Subcutaneous abdominal adipose tissue (tissue), 5 donors: Measurements from ENCODE around the gene STRADA.

Experiments used
- H3K27ac ChIP-seq: one replicate; pipeline ENCODE4 v1.7.0; 2013; ENCODE audit warnings: low read depth, mild to moderate bottlenecking, inconsistent platforms, low read length, moderate library complexity
- H3K27me3 ChIP-seq, 5 donors: one replicate each; pipeline ENCODE4 v1.7.0; 2013; ENCODE audit warnings: low read length in 5 of 5, inconsistent platforms in 1 of 5; ENCODE audit not compliant: control insufficient read depth in 5 of 5, insufficient read depth in 4 of 5
- H3K36me3 ChIP-seq, 5 donors: one replicate each; pipeline ENCODE4 v1.7.0; 2013; ENCODE audit warnings: low read length in 5 of 5; ENCODE audit not compliant: control insufficient read depth in 5 of 5, insufficient read depth in 5 of 5
- H3K4me1 ChIP-seq, 5 donors: one replicate each; pipeline ENCODE4 v1.7.0; 2013; ENCODE audit warnings: low read length in 5 of 5, mild to moderate bottlenecking in 3 of 5, moderate library complexity in 1 of 5; ENCODE audit not compliant: control insufficient read depth in 5 of 5, insufficient read depth in 5 of 5
- H3K4me3 ChIP-seq, 5 donors: one replicate each; pipeline ENCODE4 v1.7.0; 2013; ENCODE audit warnings: low read length in 5 of 5, low read depth in 1 of 5
- H3K9ac ChIP-seq, 5 donors: one replicate each; pipeline ENCODE4 v1.7.0; 2013; ENCODE audit warnings: low read length in 5 of 5, mild to moderate bottlenecking in 4 of 5, moderate library complexity in 3 of 5
- H3K9me3 ChIP-seq, 5 donors: one replicate each; pipeline ENCODE4 v1.7.0; 2013; ENCODE audit warnings: low read length in 5 of 5; ENCODE audit not compliant: control insufficient read depth in 5 of 5
- donor health status: healthy.
- donor health status: healthy.
- donor health status: healthy.
- donor health status: healthy.
- donor health status: healthy.

STRADA gene

DNA sequence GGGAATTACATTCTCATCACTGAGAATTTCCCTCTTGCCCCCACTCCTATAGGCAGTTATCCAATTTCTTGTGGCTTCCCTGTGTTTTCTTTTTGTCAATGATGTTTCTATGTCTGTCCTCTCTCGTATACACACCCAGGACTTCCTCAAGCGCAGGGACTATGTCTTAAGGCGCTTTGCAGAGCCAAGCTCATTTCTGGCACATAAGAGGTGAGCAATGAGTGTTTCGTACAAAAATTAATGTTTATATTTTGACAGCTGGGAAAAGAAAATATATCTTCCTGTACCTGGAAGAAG lies 33.3 kb upstream of the STRADA start:
- Histone ChIP-seq H3K4me3 (peak overlapping the region; percentile 74 to 96 (median 87)), H3K27me3 (peaks cover 0 to 6% (median 0%) of the 10 kb centered on the region in 5 donors), H3K4me1 (peaks cover 20 to 49% (median 45%) of the 10 kb centered on the region in 5 donors), H3K36me3 (peaks cover 4 to 14% (median 8%) of the 10 kb centered on the region in 5 donors), H3K27ac (peak overlapping the region; percentile 98), H3K9me3 (no peaks in the 10 kb centered on the region), H3K9ac (peak overlapping the region; percentile 91 to 97 (median 95))

GRCh38 chr17:63774141-63774968 lies 32.8 kb upstream of the STRADA start, which contains the start of gene DDX42:
DDX42 (plus strand) TSS chr17:63774170; CDS start chr17:63787050, 12,880 bp downstream.
- H3K4me3 ChIP-seq, result peak within 1 kb of the TSS; percentile 79 to 96 (median 89)
- H3K4me1 ChIP-seq, result peaks cover 20 to 49% (median 48%) of the 10 kb centered on the region in 5 donors
- peak within 1 kb of the TSS; percentile 98 for H3K27ac ChIP-seq
- peaks cover 4 to 11% (median 8%) of the 10 kb centered on the region in 5 donors for H3K36me3 ChIP-seq
- H3K9ac ChIP-seq, result peak within 1 kb of the TSS; percentile 93 to 97 (median 97)
- H3K27me3 ChIP-seq, result peaks cover 0 to 6% (median 0%) of the 10 kb centered on the region in 5 donors
- no peaks in the 10 kb centered on the region for H3K9me3 ChIP-seq

GRCh38 chr17:63773272-63774140 lies 31.9 kb upstream of the STRADA start, which contains the start of gene CCDC47:
CCDC47 (minus strand) TSS chr17:63773597; CDS start chr17:63766175, 7,422 bp downstream.
- Histone ChIP-seq H3K4me3 (peak within 1 kb of the TSS; percentile 79 to 96 (median 89)), H3K27ac (peak within 1 kb of the TSS; percentile 98), H3K4me1 (peaks cover 20 to 49% (median 48%) of the 10 kb centered on the region in 5 donors), H3K9ac (peak within 1 kb of the TSS; percentile 93 to 97 (median 97)), H3K9me3 (no peaks in the 10 kb centered on the region), H3K27me3 (peaks cover 0 to 6% (median 0%) of the 10 kb centered on the region in 5 donors), H3K36me3 (peaks cover 4 to 9% (median 5%) of the 10 kb centered on the region in 5 donors)

DNA sequence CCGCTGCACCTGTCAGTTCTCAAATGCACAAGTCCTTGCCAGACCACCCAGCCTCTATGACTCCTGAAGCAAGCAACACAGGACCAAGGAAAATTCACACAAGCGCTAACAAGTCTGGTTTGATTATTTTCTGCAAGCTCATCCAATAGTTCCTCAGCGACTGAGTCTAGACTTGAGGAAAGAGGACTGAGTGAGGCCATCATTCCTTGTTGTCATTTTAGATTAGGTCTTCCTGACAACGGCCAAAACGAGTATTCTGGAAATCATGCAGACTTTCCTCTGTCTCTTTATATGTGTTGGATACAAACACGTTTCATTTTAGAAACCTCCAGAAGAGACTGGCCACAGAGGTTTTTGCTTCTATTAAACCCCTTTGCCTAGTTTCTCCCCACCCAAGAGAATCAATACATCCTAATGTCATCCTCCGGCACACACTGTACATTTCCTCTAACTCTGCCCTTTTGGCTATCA lies 31.2 kb upstream of the STRADA start:
- Histone ChIP-seq H3K9ac (peak overlapping the region; percentile 90 to 97 (median 96)), H3K9me3 (no peaks in the 10 kb centered on the region), H3K27me3 (peaks cover 0 to 6% (median 0%) of the 10 kb centered on the region in 5 donors), H3K27ac (peak overlapping the region; percentile 98), H3K4me3 (peak overlapping the region; percentile 79 to 89 (median 88)), H3K4me1 (peaks cover 19 to 48% (median 44%) of the 10 kb centered on the region in 5 donors), H3K36me3 (peaks cover 0 to 7% (median 2%) of the 10 kb centered on the region in 5 donors)

DNA sequence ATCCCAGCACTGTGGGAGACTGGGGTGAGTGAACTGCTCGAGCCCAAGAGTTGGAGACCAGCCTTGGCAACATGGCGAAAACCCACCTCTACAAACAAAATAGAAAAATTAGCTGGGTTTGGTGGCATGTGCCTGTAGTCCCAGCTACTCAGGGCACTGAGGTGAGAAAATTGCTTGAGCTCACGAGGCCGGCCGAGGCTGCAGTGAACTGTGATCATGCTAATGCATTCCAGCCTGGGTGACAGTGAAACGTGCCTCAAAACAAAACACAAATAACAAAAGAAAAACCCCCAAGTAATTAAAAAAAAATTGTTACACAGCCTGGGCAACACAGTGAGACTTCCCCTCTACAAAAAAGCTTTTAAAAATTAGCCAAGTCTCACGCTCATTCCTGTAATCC lies 26.8 kb upstream of the STRADA start:
- Histone ChIP-seq H3K4me3 (no peak overlapping the region), H3K4me1 (peaks cover 8 to 28% (median 19%) of the 10 kb centered on the region in 5 donors), H3K36me3 (peaks cover 11 to 18% (median 17%) of the 10 kb centered on the region in 5 donors), H3K9ac (no peak overlapping the region), H3K9me3 (no peaks in the 10 kb centered on the region), H3K27ac (no peak overlapping the region), H3K27me3 (peaks cover 0 to 5% (median 0%) of the 10 kb centered on the region in 5 donors)

DNA sequence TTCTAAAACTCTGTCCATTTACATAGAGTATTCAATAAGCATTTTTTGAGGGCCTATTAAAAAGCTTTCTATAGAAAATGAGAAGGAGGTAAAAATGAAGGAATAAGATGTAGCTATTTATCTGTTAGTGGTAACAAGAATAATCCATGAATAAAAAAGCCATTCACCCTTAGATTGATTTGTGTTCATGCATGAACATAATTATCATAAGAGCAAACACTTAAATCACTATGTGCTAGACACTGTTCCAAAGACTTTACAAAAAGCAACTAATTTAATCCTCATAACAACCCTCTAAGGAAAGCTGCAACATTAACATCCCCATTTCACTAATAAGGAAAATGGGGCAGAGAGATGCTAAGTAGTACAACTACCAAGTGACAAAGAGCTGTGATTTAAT lies 25.2 kb upstream of the STRADA start:
- Histone ChIP-seq H3K4me3 (no peak overlapping the region), H3K9me3 (no peaks in the 10 kb centered on the region), H3K27ac (no peak overlapping the region), H3K4me1 (peaks cover 0 to 16% (median 7%) of the 10 kb centered on the region in 5 donors), H3K36me3 (peaks cover 25 to 32% (median 29%) of the 10 kb centered on the region in 5 donors), H3K9ac (no peak overlapping the region), H3K27me3 (no peaks in the 10 kb centered on the region)

GRCh38 chr17:63764716-63765115 lies 23.1 kb upstream of the STRADA start:
- Histone ChIP-seq H3K4me1 (peaks cover 0 to 1% (median 0%) of the 10 kb centered on the region in 5 donors), H3K9ac (no peak overlapping the region), H3K36me3 (peaks cover 31 to 46% (median 40%) of the 10 kb centered on the region in 5 donors), H3K4me3 (no peak overlapping the region), H3K27me3 (no peaks in the 10 kb centered on the region), H3K9me3 (no peaks in the 10 kb centered on the region), H3K27ac (no peak overlapping the region)

DNA sequence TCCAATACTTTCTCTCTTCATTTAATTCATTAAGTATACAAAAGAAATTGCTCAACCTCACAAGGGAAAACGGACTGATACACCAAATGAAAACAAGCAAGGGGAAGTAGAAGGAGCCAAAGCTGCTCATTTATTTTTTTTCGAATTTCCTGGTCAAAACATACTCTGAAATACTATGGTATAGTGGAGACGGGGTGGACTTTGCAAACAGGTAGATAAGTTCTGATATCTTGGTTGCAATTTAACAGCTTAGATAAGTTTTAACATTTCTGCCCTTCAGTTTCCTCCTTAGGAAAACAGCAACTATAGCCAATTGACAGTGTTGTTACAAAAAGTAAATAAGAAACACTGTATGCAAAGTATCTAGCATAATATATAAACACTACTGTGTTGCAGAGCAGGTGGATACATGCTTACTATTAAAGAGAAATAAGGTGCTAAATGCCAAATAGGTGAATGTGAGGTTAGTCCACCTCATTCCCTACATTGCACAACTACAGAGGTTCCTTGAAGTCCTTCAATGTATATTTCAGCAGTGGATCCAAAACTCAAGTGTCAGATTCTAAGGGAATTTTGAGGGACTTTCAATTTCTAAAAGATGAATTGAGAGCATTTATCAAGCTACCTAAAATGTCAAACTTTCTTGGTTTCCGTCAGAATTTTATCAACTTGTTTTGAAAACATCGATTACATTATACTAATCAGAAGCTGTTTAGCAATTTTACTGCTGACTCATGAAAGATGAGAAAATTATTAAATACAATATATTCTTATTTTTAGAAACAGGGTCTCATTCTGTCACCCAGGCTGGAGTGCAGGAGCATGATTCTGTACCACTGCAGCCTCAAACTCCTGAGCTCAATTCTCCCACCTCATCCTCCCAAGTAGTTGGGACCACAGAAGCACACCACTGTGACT lies 20.8 kb upstream of the STRADA start:
- Histone ChIP-seq H3K27me3 (no peaks in the 10 kb centered on the region), H3K4me1 (no peaks in the 10 kb centered on the region), H3K27ac (no peak overlapping the region), H3K9me3 (no peaks in the 10 kb centered on the region), H3K9ac (no peak overlapping the region), H3K4me3 (no peak overlapping the region), H3K36me3 (peaks cover 31 to 53% (median 49%) of the 10 kb centered on the region in 5 donors)
